Measurements from ENCODE around the gene LRBA.

LRBA gene

GRCh38 chr4:150318971-150319370, 696.1 kb downstream of the LRBA start:
- no peak for DNase-seq (ENCODE audit: low spot score)

- no peak for DNase-seq (ENCODE audit: low spot score)
Measured at GRCh38 chr4:150318527-150318926, 696.6 kb downstream of the LRBA start.

GRCh38 chr4:150316332-150317205, 698.5 kb downstream of the LRBA start:
- DNase-seq (ENCODE audit: low spot score): no peak

- no peak for DNase-seq (ENCODE audit: low spot score)
Measured at GRCh38 chr4:150315691-150316090, 699.4 kb downstream of the LRBA start.

- DNase-seq (ENCODE audit: low spot score): no peak
Measured at GRCh38 chr4:150315175-150315574, 699.9 kb downstream of the LRBA start.

- no peak for DNase-seq (ENCODE audit: low spot score)
Measured at GRCh38 chr4:150314031-150314430, 701.1 kb downstream of the LRBA start.

- DNase-seq (ENCODE audit: low spot score): peak; percentile 24
Measured at GRCh38 chr4:150310159-150310895, 704.8 kb downstream of the LRBA start.

- DNase-seq (ENCODE audit: low spot score): no peak
Measured at GRCh38 chr4:150308824-150309472, 706.1 kb downstream of the LRBA start.

GRCh38 chr4:150306719-150307118, 708.4 kb downstream of the LRBA start:
- no peak for DNase-seq (ENCODE audit: low spot score)

- DNase-seq (ENCODE audit: low spot score): no peak
Measured at GRCh38 chr4:150305995-150306394, 709.1 kb downstream of the LRBA start.

GRCh38 chr4:150302553-150302952, 712.5 kb downstream of the LRBA start:
- DNase-seq (ENCODE audit: low spot score): peak; percentile 59

- no peak for DNase-seq (ENCODE audit: low spot score)
Measured at GRCh38 chr4:150299816-150300215, 715.3 kb downstream of the LRBA start.

GRCh38 chr4:150297861-150298474, 717.1 kb downstream of the LRBA start:
- no peak for DNase-seq (ENCODE audit: low spot score)

GRCh38 chr4:150289881-150290280, 725.2 kb downstream of the LRBA start:
- DNase-seq (ENCODE audit: low spot score): no peak

- no peak for DNase-seq (ENCODE audit: low spot score)
Measured at GRCh38 chr4:150289198-150289597, 725.9 kb downstream of the LRBA start.

- no peak for DNase-seq (ENCODE audit: low spot score)
Measured at GRCh38 chr4:150286656-150287055, 728.4 kb downstream of the LRBA start.

GRCh38 chr4:150283689-150284088, 731.4 kb downstream of the LRBA start:
- DNase-seq (ENCODE audit: low spot score): peak; percentile 74

GRCh38 chr4:150280975-150281374, 734.1 kb downstream of the LRBA start:
- DNase-seq (ENCODE audit: low spot score): no peak

- DNase-seq (ENCODE audit: low spot score): peak; percentile 50
Measured at GRCh38 chr4:150280081-150280895, 734.8 kb downstream of the LRBA start.

GRCh38 chr4:150278206-150278605, 736.9 kb downstream of the LRBA start:
- DNase-seq (ENCODE audit: low spot score): no peak

- no peak for DNase-seq (ENCODE audit: low spot score)
Measured at GRCh38 chr4:150268444-150268843, 746.6 kb downstream of the LRBA start.
